HG03354 (cell line): ENCODE data around the gene CORO2B.
"Not testable (repeated sequence)": the region's sequence is repeated elsewhere in the genome, so short reads cannot be mapped to it uniquely, and the experiment has no call there.

Experiments
- ATAC-seq: cut with Tn5 transposase; IDR thresholded peaks from one replicate; pipeline ENCODE4 v1.9.1; 2021; ENCODE audit warnings: mild to moderate bottlenecking; ENCODE audit not compliant: unreplicated experiment, poor library complexity, severe bottlenecking

The CORO2B gene

GRCh38 chr15:68735610-68736009 is 156.8 kb downstream of the CORO2B start:
- ATAC-seq, result no peak

- no peak for ATAC-seq
Measured at GRCh38 chr15:68739390-68740080, 160.7 kb downstream of the CORO2B start.

- ATAC-seq, result no peak
Measured at GRCh38 chr15:68743256-68743655, 164.5 kb downstream of the CORO2B start.

- ATAC-seq, result no peak
Measured at GRCh38 chr15:68749365-68749764, 170.6 kb downstream of the CORO2B start.

- ATAC-seq, result no peak
Measured at GRCh38 chr15:68749793-68750192, 171.0 kb downstream of the CORO2B start.

GRCh38 chr15:68751622-68752021 is 172.8 kb downstream of the CORO2B start:
- ATAC-seq, result no peak

- no peak for ATAC-seq
Measured at GRCh38 chr15:68755731-68756130, 176.9 kb downstream of the CORO2B start.

- ATAC-seq, result not testable (repeated sequence)
Measured at GRCh38 chr15:68759982-68760579, 181.3 kb downstream of the CORO2B start.

GRCh38 chr15:68763063-68763462 is 184.3 kb downstream of the CORO2B start:
- ATAC-seq, result no peak

- ATAC-seq, result no peak
Measured at GRCh38 chr15:68764090-68764489, 185.3 kb downstream of the CORO2B start.

GRCh38 chr15:68765602-68766368 is 187.0 kb downstream of the CORO2B start:
- ATAC-seq, result no peak

- ATAC-seq, result no peak
Measured at GRCh38 chr15:68767833-68768232, 189.0 kb downstream of the CORO2B start.

- ATAC-seq, result no peak
Measured at GRCh38 chr15:68768321-68768720, 189.5 kb downstream of the CORO2B start.

- ATAC-seq, result no peak
Measured at GRCh38 chr15:68769702-68770101, 190.9 kb downstream of the CORO2B start.

GRCh38 chr15:68770216-68770615 is 191.4 kb downstream of the CORO2B start:
- no peak for ATAC-seq

- no peak for ATAC-seq
Measured at GRCh38 chr15:68773036-68773435, 194.2 kb downstream of the CORO2B start.

GRCh38 chr15:68774120-68774519 is 195.3 kb downstream of the CORO2B start:
- no peak for ATAC-seq

GRCh38 chr15:68774521-68775235 is 195.9 kb downstream of the CORO2B start:
- ATAC-seq, result no peak

- no peak for ATAC-seq
Measured at GRCh38 chr15:68775236-68775577, 196.4 kb downstream of the CORO2B start.

GRCh38 chr15:68775671-68776476 is 197.1 kb downstream of the CORO2B start:
- ATAC-seq, result no peak
